ENCODE results near the gene LHFPL6.

DNA sequence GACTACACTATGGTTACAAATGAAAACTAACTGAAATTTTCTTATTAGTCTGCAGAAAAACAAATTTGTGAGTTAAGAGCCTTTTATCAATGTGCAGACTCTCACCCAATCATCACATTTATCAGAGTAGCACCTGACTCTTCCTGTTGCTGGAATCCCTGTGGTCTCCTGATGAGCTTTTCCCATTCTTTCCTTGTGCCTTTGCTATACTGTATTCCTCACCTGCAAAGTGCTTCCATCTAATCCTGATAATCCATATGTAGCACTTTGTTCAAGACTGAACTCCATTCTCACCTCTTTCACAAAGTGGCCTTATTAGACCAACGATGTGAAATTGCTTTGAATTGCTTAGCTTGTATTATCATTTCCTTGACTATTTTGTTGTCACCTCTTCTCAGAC is 225.3 kb downstream of the LHFPL6 start:
- TF ChIP-seq, protein P1, sequence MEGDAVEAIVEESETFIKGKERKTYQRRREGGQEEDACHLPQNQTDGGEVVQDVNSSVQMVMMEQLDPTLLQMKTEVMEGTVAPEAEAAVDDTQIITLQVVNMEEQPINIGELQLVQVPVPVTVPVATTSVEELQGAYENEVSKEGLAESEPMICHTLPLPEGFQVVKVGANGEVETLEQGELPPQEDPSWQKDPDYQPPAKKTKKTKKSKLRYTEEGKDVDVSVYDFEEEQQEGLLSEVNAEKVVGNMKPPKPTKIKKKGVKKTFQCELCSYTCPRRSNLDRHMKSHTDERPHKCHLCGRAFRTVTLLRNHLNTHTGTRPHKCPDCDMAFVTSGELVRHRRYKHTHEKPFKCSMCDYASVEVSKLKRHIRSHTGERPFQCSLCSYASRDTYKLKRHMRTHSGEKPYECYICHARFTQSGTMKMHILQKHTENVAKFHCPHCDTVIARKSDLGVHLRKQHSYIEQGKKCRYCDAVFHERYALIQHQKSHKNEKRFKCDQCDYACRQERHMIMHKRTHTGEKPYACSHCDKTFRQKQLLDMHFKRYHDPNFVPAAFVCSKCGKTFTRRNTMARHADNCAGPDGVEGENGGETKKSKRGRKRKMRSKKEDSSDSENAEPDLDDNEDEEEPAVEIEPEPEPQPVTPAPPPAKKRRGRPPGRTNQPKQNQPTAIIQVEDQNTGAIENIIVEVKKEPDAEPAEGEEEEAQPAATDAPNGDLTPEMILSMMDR (conservative IDR thresholded peaks at IDR 0.05 in 1 of 2, IDR thresholded peaks at IDR 0.05 in 1 of 2; ENCODE audit: extremely low read depth in 1 of 2, insufficient read depth in 1 of 2, low read depth in 1 of 2, low read length in 2 of 2): no peak
- no peak for TF ChIP-seq EZH2 (IDR thresholded peaks at IDR 0.05; ENCODE audit: borderline replicate concordance, low read length)

Measured in mammary epithelial cell (primary cell).